Left ventricle myocardium inferior (tissue), 1 donor: ENCODE measurements around the gene TMSB10. TPM values are rescaled to one million over a fixed set of nuclear protein-coding genes. Genes with fewer than 3 reads are reported as not detected.
A peak's percentile ranks its signal among the peaks of the same experiment; 100 is the strongest.

ENCODE experiments used
- DNase-seq: peaks from one replicate; pipeline ENCODE4 v3.0.0-alpha.2; 2020
- H3K27ac ChIP-seq: fragments of 200-600 bp; replicated peaks from 2 replicates; pipeline ENCODE4 v1.8.0; 2021
- H3K27me3 ChIP-seq: fragments of 200-600 bp; 2 replicates; pipeline ENCODE4 v1.8.0; 2021; ENCODE audit warnings: low read depth
- H3K36me3 ChIP-seq: fragments of 200-600 bp; 2 replicates; pipeline ENCODE4 v1.8.0; 2021
- H3K4me1 ChIP-seq: fragments of 200-600 bp; 2 replicates; pipeline ENCODE4 v1.8.0; 2021
- H3K4me3 ChIP-seq: fragments of 200-600 bp; 2 replicates; pipeline ENCODE4 v1.8.0; 2021; ENCODE audit warnings: mild to moderate bottlenecking, moderate library complexity
- H3K9me3 ChIP-seq: fragments of 200-600 bp; replicated peaks from 2 replicates; pipeline ENCODE4 v1.8.0; 2021
- intact Hi-C: fragments of 100-400 bp; cut with micrococcal nuclease; formaldehyde crosslinking; loops from one replicate; pipeline ENCODE4 v1.11.0; 2022
- total RNA-seq: library from RNA; stranded (reverse); fragmentation: NEBNext Ultra II Directional; extraction: Animal tissue kit (Norgen Biotek cat#: 25700); gene quantifications from one replicate; pipeline ENCODE4 v1.2.1, GENCODE V29; 2021
- TF ChIP-seq, protein P1 (sequence below): fragments of 200-600 bp; IDR thresholded peaks from 2 replicates; pipeline ENCODE4 v1.8.0; 2021; ENCODE audit warnings: antibody characterized with exemption, mild to moderate bottlenecking, borderline replicate concordance
- donor health status: DM: no; HTN: yes; CAD: no; lungs with severe emphysema.

TMSB10 gene
- total RNA-seq, 1 donor from 2014 or later = 400 TPM

DNA sequence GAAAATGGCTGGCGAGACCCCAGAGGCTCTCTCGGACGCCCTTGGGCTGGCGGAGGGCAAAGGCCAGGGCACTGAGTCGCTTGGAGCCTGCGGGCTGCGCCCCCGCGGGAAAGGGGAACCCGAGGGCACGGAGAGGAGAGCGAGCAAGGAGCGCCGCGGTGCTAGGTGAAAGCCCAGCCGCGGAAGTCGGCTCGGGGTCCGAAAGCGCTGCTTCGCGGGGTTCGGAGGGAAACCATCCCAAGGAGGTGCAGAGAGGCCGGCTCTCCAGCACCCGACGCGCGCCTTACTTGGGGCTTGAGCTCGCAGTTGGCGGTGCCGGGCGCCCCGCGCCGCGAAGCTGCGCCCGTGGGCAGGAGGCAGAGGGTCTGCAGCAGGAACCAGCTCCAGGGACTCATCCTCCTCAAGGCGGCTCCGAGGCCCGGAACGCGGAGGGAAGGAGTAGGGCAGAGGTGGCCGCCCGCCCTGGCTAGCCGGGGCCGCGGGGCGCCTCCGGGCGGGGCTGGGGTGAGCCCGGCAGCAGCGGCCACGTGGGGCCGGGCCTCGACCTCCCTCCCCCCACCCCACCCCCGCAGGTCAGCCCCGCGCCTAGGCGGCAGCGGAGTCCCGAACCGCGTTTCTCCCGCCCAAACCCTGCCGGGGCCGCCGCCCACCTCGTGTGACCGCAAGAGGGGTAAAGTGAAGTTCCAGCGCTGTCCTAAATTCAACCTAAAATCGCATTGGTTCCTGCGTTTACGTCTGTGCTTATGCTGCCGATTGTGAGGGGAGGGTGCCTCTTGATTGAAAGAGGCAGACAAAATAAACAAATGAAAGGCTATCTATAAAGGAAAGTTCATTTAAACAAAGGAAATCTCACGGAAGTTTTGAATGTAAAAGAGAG is 24.6 kb upstream of the TMSB10 start, which contains the start of gene TRABD2A:
TRABD2A (minus strand) TSS at position 440 of the 877 bp plus-strand sequence; CDS start at position 395, 45 bp downstream.
- no peak for DNase-seq
- no peaks in the 10 kb centered on the region for H3K9me3 ChIP-seq
- peak within 1 kb of the TSS; percentile 70 for H3K4me3 ChIP-seq
- intact Hi-C loops = loop anchor here (5.0 kb wide), 1 partner anchor 384 kb away; no protein-coding TSS in a partner anchor
- H3K4me1 ChIP-seq = peaks cover 26% of the 10 kb centered on the region
- peaks cover 57% of the 10 kb centered on the region for H3K27me3 ChIP-seq
- H3K36me3 ChIP-seq = no peaks in the 10 kb centered on the region
- H3K27ac ChIP-seq = peak within 1 kb of the TSS; percentile 18
- TF ChIP-seq, protein P1, sequence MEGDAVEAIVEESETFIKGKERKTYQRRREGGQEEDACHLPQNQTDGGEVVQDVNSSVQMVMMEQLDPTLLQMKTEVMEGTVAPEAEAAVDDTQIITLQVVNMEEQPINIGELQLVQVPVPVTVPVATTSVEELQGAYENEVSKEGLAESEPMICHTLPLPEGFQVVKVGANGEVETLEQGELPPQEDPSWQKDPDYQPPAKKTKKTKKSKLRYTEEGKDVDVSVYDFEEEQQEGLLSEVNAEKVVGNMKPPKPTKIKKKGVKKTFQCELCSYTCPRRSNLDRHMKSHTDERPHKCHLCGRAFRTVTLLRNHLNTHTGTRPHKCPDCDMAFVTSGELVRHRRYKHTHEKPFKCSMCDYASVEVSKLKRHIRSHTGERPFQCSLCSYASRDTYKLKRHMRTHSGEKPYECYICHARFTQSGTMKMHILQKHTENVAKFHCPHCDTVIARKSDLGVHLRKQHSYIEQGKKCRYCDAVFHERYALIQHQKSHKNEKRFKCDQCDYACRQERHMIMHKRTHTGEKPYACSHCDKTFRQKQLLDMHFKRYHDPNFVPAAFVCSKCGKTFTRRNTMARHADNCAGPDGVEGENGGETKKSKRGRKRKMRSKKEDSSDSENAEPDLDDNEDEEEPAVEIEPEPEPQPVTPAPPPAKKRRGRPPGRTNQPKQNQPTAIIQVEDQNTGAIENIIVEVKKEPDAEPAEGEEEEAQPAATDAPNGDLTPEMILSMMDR = no peak

DNA sequence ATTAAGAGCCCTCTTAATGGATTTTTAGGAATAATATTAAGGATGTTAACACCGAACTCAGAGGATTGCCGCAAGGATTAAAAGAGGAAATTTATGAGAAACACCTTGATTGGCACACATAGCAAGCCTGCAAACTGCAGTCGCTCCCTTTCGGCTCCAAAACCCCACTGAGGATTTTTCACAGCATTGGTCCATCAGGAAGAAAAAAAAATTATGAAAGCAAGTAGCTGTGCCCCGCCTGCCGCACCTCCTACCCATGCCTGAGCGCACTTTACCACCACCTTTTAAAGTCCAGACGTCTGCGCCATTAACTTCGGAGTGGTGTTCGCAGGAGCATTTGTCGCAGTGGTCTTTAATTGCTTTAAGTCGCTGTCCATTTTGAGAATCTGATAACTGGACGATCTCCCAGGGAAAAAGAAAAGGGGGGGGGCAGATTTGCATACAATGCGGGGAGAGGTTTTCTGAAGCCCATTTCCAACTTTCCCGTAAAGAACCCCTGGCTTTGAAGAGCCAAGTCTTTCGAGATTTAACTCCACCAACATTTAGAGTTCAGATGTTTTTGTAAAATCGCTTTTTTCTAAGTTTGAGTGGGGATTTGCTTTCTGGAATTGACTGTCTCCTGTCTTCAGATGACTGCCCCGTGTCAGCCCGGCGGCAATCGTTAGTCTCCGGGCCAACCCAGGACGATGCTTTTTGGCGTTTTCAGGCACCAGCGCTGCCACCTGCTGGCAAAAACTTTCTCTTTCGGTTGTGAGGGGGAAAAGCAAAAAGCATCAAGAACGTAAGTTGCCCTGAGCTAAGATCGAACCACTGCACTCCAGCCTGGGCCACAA is 23.7 kb upstream of the TMSB10 start:
- no peaks in the 10 kb centered on the region for H3K36me3 ChIP-seq
- peaks cover 26% of the 10 kb centered on the region for H3K4me1 ChIP-seq
- no peaks in the 10 kb centered on the region for H3K9me3 ChIP-seq
- peaks cover 57% of the 10 kb centered on the region for H3K27me3 ChIP-seq
- TF ChIP-seq, protein P1 = peak; percentile 80
- DNase-seq = peak; percentile 72
- intact Hi-C loops = loop anchor here (5.0 kb wide), 1 partner anchor 384 kb away; no protein-coding TSS in a partner anchor
- H3K27ac ChIP-seq = peak overlapping the region; percentile 18
- H3K4me3 ChIP-seq = peak overlapping the region; percentile 70

DNA sequence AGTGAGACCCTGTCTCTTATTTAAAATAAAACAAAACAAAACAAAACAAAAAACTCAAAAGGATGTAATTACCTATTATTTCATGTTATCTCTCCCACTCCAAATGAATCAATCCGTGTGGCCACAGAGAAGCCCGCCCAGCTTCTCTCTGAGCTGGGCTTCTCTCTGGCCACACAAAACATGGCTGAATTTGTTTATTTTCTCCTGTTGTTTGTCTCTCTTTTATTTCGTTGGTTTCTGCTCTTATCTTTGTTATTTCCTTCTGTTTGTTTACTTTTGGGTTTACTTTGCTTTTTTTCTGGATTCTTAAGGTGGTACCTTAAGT is 23.1 kb upstream of the TMSB10 start:
- intact Hi-C loops = loop anchor here (5.0 kb wide), 1 partner anchor 385 kb away; no protein-coding TSS in a partner anchor

DNA sequence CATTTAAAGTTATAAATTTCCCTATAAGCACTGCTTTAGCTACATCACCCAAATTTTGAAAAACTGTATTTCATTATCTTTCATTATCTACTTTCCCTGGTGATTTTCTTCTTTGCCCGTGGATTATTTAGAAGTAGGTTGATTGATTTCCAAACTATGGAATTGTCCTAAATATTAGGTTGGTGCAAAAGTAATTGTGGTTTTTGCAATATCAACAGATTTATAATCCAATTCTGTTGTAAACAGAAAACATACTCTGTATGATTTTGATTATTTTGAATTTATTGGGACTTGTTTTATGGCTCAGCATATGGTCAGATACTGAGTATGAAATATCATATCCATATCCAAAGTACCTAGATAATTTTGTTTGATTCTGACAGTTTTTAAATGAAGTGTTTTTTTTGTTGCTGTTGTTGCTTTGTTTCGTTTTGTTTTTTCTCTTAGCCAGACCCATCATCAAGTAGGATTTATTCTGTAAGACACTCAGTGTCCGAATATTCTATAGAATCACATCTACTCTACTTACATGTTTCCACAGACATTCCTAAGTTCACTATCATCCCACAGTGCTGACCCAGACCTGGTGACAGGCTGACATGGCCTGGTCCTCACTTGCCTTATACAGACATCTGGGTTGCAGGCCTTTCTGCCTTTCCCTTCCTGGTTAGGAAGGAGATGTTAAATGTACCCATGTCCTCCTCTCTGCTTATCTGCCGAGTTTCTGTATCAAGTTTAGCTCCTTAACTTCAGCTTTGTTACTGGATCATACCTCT is 22.5 kb upstream of the TMSB10 start:
- Histone ChIP-seq H3K9me3 (no peaks in the 10 kb centered on the region), H3K27me3 (peaks cover 57% of the 10 kb centered on the region), H3K4me1 (peaks cover 26% of the 10 kb centered on the region), H3K36me3 (no peaks in the 10 kb centered on the region), H3K4me3 (no peak overlapping the region), H3K27ac (no peak overlapping the region)
- intact Hi-C loops = loop anchor here (5.0 kb wide), 1 partner anchor 386 kb away; no protein-coding TSS in a partner anchor
- TF ChIP-seq, protein P1 = no peak
- no peak for DNase-seq

More for the DNA sequence above, 23.1 kb upstream of the TMSB10 start:
- TF ChIP-seq, protein P1 = peak; percentile 5
- DNase-seq = no peak
- peaks cover 57% of the 10 kb centered on the region for H3K27me3 ChIP-seq
- no peak overlapping the region for H3K27ac ChIP-seq
- peaks cover 26% of the 10 kb centered on the region for H3K4me1 ChIP-seq
- H3K36me3 ChIP-seq = no peaks in the 10 kb centered on the region
- no peaks in the 10 kb centered on the region for H3K9me3 ChIP-seq
- H3K4me3 ChIP-seq = peak overlapping the region; percentile 70
